K562 (cell line): Measurements from ENCODE around the gene GMDS. TPM values are rescaled to one million over a fixed set of nuclear protein-coding genes. Genes with fewer than 3 reads are reported as not detected.

Experiments
- HNRNPH1 ChIP-seq: fragments of 200-400 bp; formaldehyde crosslinking; optimal IDR thresholded peaks from 2 replicates; pipeline ENCODE3; 2017; ENCODE audit warnings: low read depth, mild to moderate bottlenecking, low read length, moderate library complexity
- KAT7 ChIP-seq: sonication (generic); formaldehyde crosslinking; IDR thresholded peaks from 2 replicates; pipeline ENCODE4 v1.8.0; 2022; ENCODE audit warnings: missing genetic modification reagents, mild to moderate bottlenecking, borderline replicate concordance
- MAFF ChIP-seq: IDR thresholded peaks from 2 replicates; pipeline ENCODE4 v1.6.1; 2012; ENCODE audit warnings: low read length, improper control_type of control experiment
- MYNN ChIP-seq, 2 experiments: sonication (generic); formaldehyde crosslinking in 1 of 2; IDR thresholded peaks; 2 replicates each; pipeline versions ENCODE4 v1.5.0 to v1.6.1; 2016 to 2020; ENCODE audit warnings: antibody characterized with exemption in 1 of 2, missing genetic modification reagents in 1 of 2
- NCOA1 ChIP-seq: fragments of 450-650 bp; IDR thresholded peaks from 2 replicates; pipeline ENCODE4 v1.6.1; 2016; ENCODE audit warnings: low read depth
- SMARCB1 ChIP-seq: IDR thresholded peaks from 2 replicates; pipeline ENCODE4 v1.6.1; 2011; ENCODE audit warnings: improper control_type of control experiment, low read depth; ENCODE audit not compliant: insufficient read length
- ZBTB40 ChIP-seq, 2 experiments: fragments of 450-650 bp in 1 of 2; sonication (generic) in 1 of 2; formaldehyde crosslinking in 1 of 2; IDR thresholded peaks; 2 replicates each; pipeline versions ENCODE4 v1.7.1 to v1.9.0; 2016 to 2022; ENCODE audit warnings: inconsistent platforms in 1 of 2, mild to moderate bottlenecking in 1 of 2, missing genetic modification reagents in 1 of 2
- ZKSCAN8 ChIP-seq: fragments of 200-800 bp; sonication (Bioruptor generic); IDR thresholded peaks from 2 replicates; pipeline ENCODE4 v1.6.1; 2016; ENCODE audit warnings: missing genetic modification characterization, missing compliant biosample characterization
- polyA plus RNA-seq, 8 experiments: library from polyadenylated mRNA; depleted of rRNA in 4 of 8; stranded (reverse) in 5 of 8; unstranded in 3 of 8; fragments of >200 nt; fragmentation: Nextera tagmentation in 2 of 8; fragmentation: Illumina TruSeq in 1 of 8; extraction: Ambion mirVana in 2 of 8; extraction: Trizol in 1 of 8; gene quantifications; 2 replicates each; pipeline versions ENCODE4 v1.2.1 to v1.2.3, GENCODE V29; 2011 to 2014; ENCODE audit warnings: inconsistent platforms in 1 of 8, missing spikeins in 1 of 8
- total RNA-seq, 7 experiments: library from RNA; depleted of rRNA in 6 of 7; stranded (reverse); fragments of >200 nt in 6 of 7; fragmentation: Illumina TruSeq in 2 of 7; extraction: Trizol in 2 of 7; gene quantifications; 2 replicates each; pipeline versions ENCODE4 v1.2.1 to v1.2.3, GENCODE V29; 2011 to 2021; ENCODE audit warnings: low replicate concordance in 1 of 7
- TF ChIP-seq, protein P1 (sequence below): fragments of 250-450 bp; sonication (Bioruptor Pico); IDR thresholded peaks from 2 replicates; pipeline ENCODE4 v1.8.0; 2022; ENCODE audit warnings: moderate library complexity, mild to moderate bottlenecking, inconsistent platforms

GMDS gene
- total and polyA plus RNA-seq, 9 of the 15 experiments (the other 6 are each of a cell fraction or from before 2014, with no cell fraction given): 0.48 to 31.8 (median 13.4) TPM

GRCh38 chr6:1712451-1712850 is 533.0 kb downstream of the GMDS start (continued):
- TF ChIP-seq ZBTB40 (IDR thresholded peaks at IDR 0.05): no peak
- no peak for TF ChIP-seq ZBTB40 (CRISPR knock-in tag; IDR thresholded peaks at IDR 0.05)
- TF ChIP-seq HNRNPH1: no peak
- no peak for TF ChIP-seq KAT7 (CRISPR knock-in tag)
- TF ChIP-seq NCOA1: no peak
- TF ChIP-seq, protein P1, sequence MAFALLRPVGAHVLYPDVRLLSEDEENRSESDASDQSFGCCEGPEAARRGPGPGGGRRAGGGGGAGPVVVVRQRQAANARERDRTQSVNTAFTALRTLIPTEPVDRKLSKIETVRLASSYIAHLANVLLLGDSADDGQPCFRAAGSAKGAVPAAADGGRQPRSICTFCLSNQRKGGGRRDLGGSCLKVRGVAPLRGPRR (CRISPR knock-in tag): no peak
- no peak for TF ChIP-seq MAFF
- no peak for TF ChIP-seq MYNN (IDR thresholded peaks at IDR 0.05)
- no peak for TF ChIP-seq MYNN (CRISPR knock-in tag; IDR thresholded peaks at IDR 0.05)
- TF ChIP-seq SMARCB1: no peak
- no peak for TF ChIP-seq ZKSCAN8 (CRISPR knock-in tag)
- TF ChIP-seq, all 486 proteins: peak for 0
